ENCODE measurements around the gene IKBKG. TPM values are rescaled to one million over a fixed set of nuclear protein-coding genes. Genes with fewer than 3 reads are reported as not detected.
A peak's percentile ranks its signal among the peaks of the same experiment; 100 is the strongest.

Gene IKBKG
- total RNA-seq, 3 donors from 2014 or later (not counting 1 experiment from before 2014, with no cell fraction given), result 64.8 to 84.6 (median 84.1) TPM

DNA sequence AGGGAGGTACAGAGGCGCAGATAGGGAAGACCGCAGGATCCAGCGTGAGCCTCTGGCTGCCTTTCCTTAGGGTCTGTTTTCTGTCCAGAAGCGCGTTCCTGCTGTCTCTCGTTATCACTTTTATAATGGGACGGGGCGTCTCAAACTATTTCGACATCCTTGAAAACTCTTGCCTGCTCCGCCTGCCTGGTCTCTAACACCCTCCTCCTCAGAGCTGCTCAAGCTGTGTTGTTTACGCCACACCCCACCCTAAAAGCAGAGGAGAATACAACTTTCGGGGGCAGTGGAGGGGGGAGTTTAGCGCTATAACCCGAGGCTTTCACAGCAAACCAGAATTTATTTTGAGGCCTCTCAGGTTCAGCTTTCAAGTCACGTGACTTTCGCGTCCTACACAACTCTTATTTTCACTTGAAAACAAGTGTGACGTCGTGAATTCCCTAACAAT lies 30.7 kb upstream of the IKBKG start:
- Mint-ChIP-seq H3K36me3 (no peaks in the 10 kb centered on the region), H3K9me3 (no peaks in the 10 kb centered on the region), H3K27ac (peak overlapping the region; percentile 84 to 91), H3K27me3 (ENCODE audit: low read depth in 2 of 2) (no peaks in the 10 kb centered on the region), H3K4me1 (peaks cover 13 to 22% of the 10 kb centered on the region in 2 donors), H3K4me3 (peak overlapping the region; percentile 86)
- no peaks in the 10 kb centered on the region for H3K27me3 ChIP-seq (ENCODE audit: control insufficient read depth, insufficient read depth, low read length)
- TF ChIP-seq, protein P1, sequence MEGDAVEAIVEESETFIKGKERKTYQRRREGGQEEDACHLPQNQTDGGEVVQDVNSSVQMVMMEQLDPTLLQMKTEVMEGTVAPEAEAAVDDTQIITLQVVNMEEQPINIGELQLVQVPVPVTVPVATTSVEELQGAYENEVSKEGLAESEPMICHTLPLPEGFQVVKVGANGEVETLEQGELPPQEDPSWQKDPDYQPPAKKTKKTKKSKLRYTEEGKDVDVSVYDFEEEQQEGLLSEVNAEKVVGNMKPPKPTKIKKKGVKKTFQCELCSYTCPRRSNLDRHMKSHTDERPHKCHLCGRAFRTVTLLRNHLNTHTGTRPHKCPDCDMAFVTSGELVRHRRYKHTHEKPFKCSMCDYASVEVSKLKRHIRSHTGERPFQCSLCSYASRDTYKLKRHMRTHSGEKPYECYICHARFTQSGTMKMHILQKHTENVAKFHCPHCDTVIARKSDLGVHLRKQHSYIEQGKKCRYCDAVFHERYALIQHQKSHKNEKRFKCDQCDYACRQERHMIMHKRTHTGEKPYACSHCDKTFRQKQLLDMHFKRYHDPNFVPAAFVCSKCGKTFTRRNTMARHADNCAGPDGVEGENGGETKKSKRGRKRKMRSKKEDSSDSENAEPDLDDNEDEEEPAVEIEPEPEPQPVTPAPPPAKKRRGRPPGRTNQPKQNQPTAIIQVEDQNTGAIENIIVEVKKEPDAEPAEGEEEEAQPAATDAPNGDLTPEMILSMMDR (IDR thresholded peaks at IDR 0.05), result no peak
- peak overlapping the region; percentile 80 for H3K27ac ChIP-seq (ENCODE audit: low read length)
- DNase-seq (peak; percentile 26 to 54), ATAC-seq (peak; percentile 44 to 57 (median 48))
- H3K4me3 ChIP-seq (ENCODE audit: low read length), result peak overlapping the region; percentile 47
- no peaks in the 10 kb centered on the region for H3K36me3 ChIP-seq (ENCODE audit: control insufficient read depth, insufficient read depth, low read length)
- H3K9me3 ChIP-seq (ENCODE audit: control insufficient read depth, insufficient read depth, low read length), result no peaks in the 10 kb centered on the region
- intact Hi-C loops (cut with micrococcal nuclease), result loop anchor here (1.0 kb wide), 1 partner anchor 26 kb away; the partner anchor contains the start of gene SLC10A3
- peaks cover 23% of the 10 kb centered on the region for H3K4me1 ChIP-seq (ENCODE audit: control insufficient read depth, insufficient read depth, low read length)
- WGBS (ENCODE audit: insufficient coverage), result 16% methylated on average over 15 of the region's 19 CpGs

DNA sequence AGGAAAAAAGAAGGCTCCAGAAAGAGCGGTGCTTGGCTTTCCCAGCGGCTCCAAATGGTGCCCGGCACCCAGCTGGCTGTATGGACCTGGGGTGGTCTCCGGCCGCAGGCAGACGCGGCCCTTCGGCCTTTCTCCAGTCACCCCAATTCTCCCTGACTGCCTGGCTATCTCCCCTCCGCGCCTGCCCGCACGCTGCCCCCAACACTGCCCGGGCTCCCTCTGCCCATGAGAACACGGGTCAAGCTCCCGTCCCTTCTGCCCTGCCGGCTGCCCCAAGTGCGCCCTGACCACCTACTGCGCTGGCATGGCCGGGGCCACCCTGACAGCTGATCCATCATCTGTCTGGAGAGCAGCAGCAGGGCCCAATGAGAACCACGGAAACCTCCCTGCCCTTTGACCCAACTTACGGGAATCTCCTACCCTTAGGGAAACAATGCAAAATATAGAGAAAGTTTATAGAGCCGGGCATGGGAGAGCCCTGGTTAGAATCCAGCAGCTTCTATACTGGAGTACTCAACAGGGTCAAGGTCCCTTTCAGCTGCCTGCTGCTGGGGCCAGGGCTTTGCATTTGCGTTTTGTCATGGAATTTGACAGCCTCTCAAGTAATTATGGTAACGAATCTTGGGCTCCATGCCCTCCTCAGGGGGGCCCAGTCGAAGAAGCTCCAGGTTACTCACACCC lies 30.2 kb upstream of the IKBKG start:
- 86% methylated on average over 22 of the region's 25 CpGs for WGBS (ENCODE audit: insufficient coverage)
- Histone ChIP-seq H3K4me1 (ENCODE audit: control insufficient read depth, insufficient read depth, low read length) (peaks cover 20% of the 10 kb centered on the region), H3K4me3 (ENCODE audit: low read length) (no peak overlapping the region), H3K27me3 (ENCODE audit: control insufficient read depth, insufficient read depth, low read length) (no peaks in the 10 kb centered on the region), H3K27ac (ENCODE audit: low read length) (peak overlapping the region; percentile 80), H3K36me3 (ENCODE audit: control insufficient read depth, insufficient read depth, low read length) (no peaks in the 10 kb centered on the region), H3K9me3 (ENCODE audit: control insufficient read depth, insufficient read depth, low read length) (no peaks in the 10 kb centered on the region)
- DNase-seq, result no peak
- H3K9me3 Mint-ChIP-seq, result no peaks in the 10 kb centered on the region
- H3K27me3 Mint-ChIP-seq (ENCODE audit: low read depth in 2 of 2), result no peaks in the 10 kb centered on the region
- H3K36me3 Mint-ChIP-seq, result no peaks in the 10 kb centered on the region
- no peak overlapping the region for H3K4me3 Mint-ChIP-seq
- H3K4me1 Mint-ChIP-seq, result peaks cover 13 to 22% of the 10 kb centered on the region in 2 donors
- intact Hi-C loops (cut with micrococcal nuclease), result no loop called here
- no peak for ATAC-seq
- TF ChIP-seq, protein P1 (IDR thresholded peaks at IDR 0.05), result no peak
- peak overlapping the region; percentile 84 to 91 for H3K27ac Mint-ChIP-seq

DNA sequence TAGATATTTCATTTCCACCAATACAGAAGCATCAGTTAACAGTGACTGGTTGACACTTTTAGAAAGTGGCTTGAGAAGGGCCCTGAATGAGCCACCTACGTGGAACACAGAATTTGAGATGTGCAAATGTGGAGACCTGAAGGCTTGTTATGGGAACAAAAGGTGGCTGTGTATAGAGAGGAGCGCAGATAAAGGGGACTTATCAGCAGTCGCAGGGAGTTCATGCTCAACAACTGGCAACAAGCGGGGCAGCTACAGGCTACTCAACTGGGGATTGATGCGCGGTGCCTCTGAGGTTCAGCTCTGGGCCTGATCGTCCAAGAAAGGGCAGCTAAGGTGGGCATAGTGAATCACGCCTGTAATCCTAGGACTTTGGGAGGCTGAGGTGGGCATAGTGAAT lies 28.0 kb upstream of the IKBKG start:
- H3K36me3 ChIP-seq (ENCODE audit: control insufficient read depth, insufficient read depth, low read length), result no peaks in the 10 kb centered on the region
- intact Hi-C loops (cut with micrococcal nuclease), result no loop called here
- Mint-ChIP-seq H3K9me3 (no peaks in the 10 kb centered on the region), H3K4me3 (no peak overlapping the region), H3K27ac (no peak overlapping the region), H3K4me1 (peaks cover 13 to 14% of the 10 kb centered on the region in 2 donors), H3K36me3 (no peaks in the 10 kb centered on the region), H3K27me3 (ENCODE audit: low read depth in 2 of 2) (no peaks in the 10 kb centered on the region)
- DNase-seq, result no peak
- H3K9me3 ChIP-seq (ENCODE audit: control insufficient read depth, insufficient read depth, low read length), result no peaks in the 10 kb centered on the region
- no peaks in the 10 kb centered on the region for H3K27me3 ChIP-seq (ENCODE audit: control insufficient read depth, insufficient read depth, low read length)
- TF ChIP-seq, protein P1 (IDR thresholded peaks at IDR 0.05), result no peak
- WGBS (ENCODE audit: insufficient coverage), result 98% methylated on average over 8 of the region's 8 CpGs
- no peak overlapping the region for H3K27ac ChIP-seq (ENCODE audit: low read length)
- peaks cover 20% of the 10 kb centered on the region for H3K4me1 ChIP-seq (ENCODE audit: control insufficient read depth, insufficient read depth, low read length)
- no peak for ATAC-seq
- no peak overlapping the region for H3K4me3 ChIP-seq (ENCODE audit: low read length)

Data from natural killer cell (primary cell).